ENCODE results near the gene HDAC1. TPM values are rescaled to one million over a fixed set of nuclear protein-coding genes. Genes with fewer than 3 reads are reported as not detected.

Gene HDAC1
- total and polyA plus RNA-seq, 2 of the 8 experiments (the other 6 are each of a cell fraction or from before 2014, with no cell fraction given) = 111 to 125 TPM

DNA sequence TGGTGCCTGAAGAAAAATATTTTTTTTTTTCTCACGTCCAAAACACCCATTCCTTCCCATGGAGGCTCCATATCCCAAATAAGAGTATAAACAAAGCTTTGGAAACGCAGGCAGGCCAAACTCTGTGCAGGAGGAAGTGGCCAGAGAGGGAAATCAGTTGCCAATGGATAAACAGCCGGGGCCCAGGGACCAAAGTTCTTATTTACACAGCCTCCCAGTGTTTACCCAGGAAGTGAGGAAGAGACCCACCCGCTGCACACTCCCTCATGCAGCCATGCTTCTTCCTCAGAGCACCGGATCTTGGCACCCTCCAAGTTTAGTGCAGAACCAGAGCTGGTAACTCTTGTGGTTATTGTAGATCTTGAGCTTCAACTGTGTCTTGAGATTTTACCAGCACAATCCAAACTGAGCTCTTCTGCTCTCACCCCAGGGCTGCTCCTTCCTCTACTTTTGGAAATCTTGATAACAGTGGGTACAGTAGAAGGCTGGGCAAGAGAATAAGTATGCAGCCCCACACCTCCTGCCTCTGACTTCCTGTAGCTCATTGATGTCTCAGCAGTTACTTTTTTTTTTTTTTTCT lies 29.9 kb downstream of the HDAC1 start:
- no peak for FAIRE-seq
- POLR2A ChIA-PET (ENCODE audit: partially characterized antibody) = interaction anchor here (0.6 to 6.7 kb wide), 9 partner anchors 10 to 141 kb away, joined by 3 to 68 read pairs (median 6); partner anchors contain the start of genes IQCC and MARCKSL1

More for the DNA sequence above, 29.9 kb downstream of the HDAC1 start:
- no peak overlapping the region for H3K4me2 ChIP-seq (ENCODE audit: insufficient read depth in 1 of 2, low read depth in 2 of 2, low read length in 2 of 2)
- H3K79me1 ChIP-seq (ENCODE audit: low read depth, low read length) = no peaks in the 10 kb centered on the region
- no peak overlapping the region for H3K18ac ChIP-seq (ENCODE audit: extremely low read depth, low read length)
- H4K20me1 ChIP-seq (replicated peaks in 1 of 2; ENCODE audit: control insufficient read depth in 1 of 2, insufficient read depth in 2 of 2, low read length in 2 of 2) = no peaks in the 10 kb centered on the region
- no peak overlapping the region for H3K4me3 ChIP-seq (ENCODE audit: extremely low read depth in 1 of 4, insufficient read depth in 2 of 4, low read depth in 3 of 4, low read length in 4 of 4)
- H3K9ac ChIP-seq (replicated peaks in 1 of 4; ENCODE audit: extremely low read depth in 1 of 4, low read depth in 3 of 4, low read length in 3 of 4) = no peak overlapping the region
- H2BK120ac ChIP-seq (replicated peaks; ENCODE audit: low read depth, low read length) = no peak overlapping the region
- no peak overlapping the region for H2AFZ ChIP-seq (ENCODE audit: low read length)
- no peak overlapping the region for H2BK15ac ChIP-seq (ENCODE audit: low read length)
- no peaks in the 10 kb centered on the region for H3K79me2 ChIP-seq (ENCODE audit: control insufficient read depth in 1 of 2, insufficient read depth in 2 of 2, low read length in 2 of 2)
- H3K4me1 ChIP-seq (replicated peaks in 1 of 4; ENCODE audit: control insufficient read depth in 3 of 4, insufficient read depth in 4 of 4, low read length in 3 of 4) = no peaks in the 10 kb centered on the region
- no peak overlapping the region for H2BK12ac ChIP-seq (ENCODE audit: low read depth, low read length)
- no peak overlapping the region for H4K8ac ChIP-seq (ENCODE audit: extremely low read depth, insufficient read depth, low read length)
- H3K36me3 ChIP-seq (ENCODE audit: control insufficient read depth in 2 of 4, insufficient read depth in 4 of 4, low read length in 3 of 4) = peaks cover under 1 to 33% (median 19%) of the 10 kb centered on the region in 4 experiments; a peak in 7 of 8 replicates
- H2AK5ac ChIP-seq (ENCODE audit: low read depth, low read length) = no peak overlapping the region
- no peaks in the 10 kb centered on the region for H3K23me2 ChIP-seq (ENCODE audit: low read depth, low read length)
- H3K9me3 ChIP-seq (ENCODE audit: insufficient read depth in 2 of 2, low read depth in 1 of 2, low read length in 1 of 2) = no peaks in the 10 kb centered on the region
- H3K23ac ChIP-seq (ENCODE audit: insufficient read length) = no peak overlapping the region
- WGBS, 2 experiments (ENCODE audit: extremely low coverage in 1 of 2, insufficient coverage in 1 of 2, insufficient read length in 1 of 2, insufficient replicate concordance in 2 of 2, low coverage in 1 of 2, low lambda C conversion rate in 2 of 2, missing lambda C conversion rate in 1 of 2) = 89% methylated on average over 5 of the region's 5 CpGs; no CpG with 5 or more reads in 1 of the 2 experiments
- DNase-seq (ENCODE audit: low read depth in 1 of 2, low spot score in 2 of 2) = no peak
- CTCF ChIA-PET (ENCODE audit: partially characterized antibody) = interaction anchor here (0.5 to 2.4 kb wide), 12 partner anchors 10 to 188 kb away, joined by 3 to 10 read pairs (median 3); no protein-coding TSS in a partner anchor
- no peak overlapping the region for H4K5ac ChIP-seq (ENCODE audit: insufficient read length, low read depth, low read length)
- no peak overlapping the region for H2BK20ac ChIP-seq (ENCODE audit: low read length)
- H4K91ac ChIP-seq (replicated peaks; ENCODE audit: insufficient read length, low read length) = no peak overlapping the region
- no peak overlapping the region for H3K27ac ChIP-seq (ENCODE audit: low read depth, low read length)
- H3K27me3 ChIP-seq (replicated peaks in 1 of 4; ENCODE audit: control insufficient read depth in 3 of 4, extremely low read depth in 1 of 4, insufficient read depth in 3 of 4, low read length in 3 of 4) = no peaks in the 10 kb centered on the region
- no peak overlapping the region for H3K4ac ChIP-seq (replicated peaks; ENCODE audit: insufficient read length, low read depth, low read length)
- TF ChIP-seq SP2 (IDR thresholded peaks at IDR 0.05; ENCODE audit: low read length) = no peak
- H2BK5ac ChIP-seq (ENCODE audit: low read depth, low read length) = no peak overlapping the region
- H3K56ac ChIP-seq (replicated peaks; ENCODE audit: insufficient read length, low read depth, low read length) = no peak overlapping the region
- H3K14ac ChIP-seq (ENCODE audit: insufficient read length) = no peak overlapping the region
